Thoracic aorta (tissue), 2 donors: ENCODE measurements around the gene PNPLA1. TPM values are rescaled to one million over a fixed set of nuclear protein-coding genes. Genes with fewer than 3 reads are reported as not detected.

Experiments
- ATAC-seq: fragments of 150-250 bp; one replicate; pipeline ENCODE4 v1.8.0; 2017; ENCODE audit warnings: low read depth; ENCODE audit not compliant: insufficient number of reproducible peaks, low FRiP score
- DNase-seq: peaks from one replicate; pipeline ENCODE4 v3.0.0-alpha.2; 2020; ENCODE audit warnings: low spot score
- H3K27ac ChIP-seq, 2 donors: fragments of 200-600 bp; sonication (generic); 1 replicate in 1 of 2; 2 replicates in 1 of 2; pipeline ENCODE4 v1.5.1; 2016; ENCODE audit warnings: mild to moderate bottlenecking in 2 of 2, moderate library complexity in 2 of 2
- H3K27me3 ChIP-seq: fragments of 200-600 bp; sonication (generic); replicated peaks from 2 replicates; pipeline ENCODE4 v1.6.0; 2016; ENCODE audit warnings: mild to moderate bottlenecking; ENCODE audit not compliant: insufficient read depth
- H3K36me3 ChIP-seq: fragments of 200-600 bp; sonication (generic); one replicate; pipeline ENCODE4 v1.5.1; 2016
- H3K4me1 ChIP-seq, 2 donors: fragments of 200-600 bp; sonication (generic); 1 replicate in 1 of 2; 2 replicates in 1 of 2; pipeline versions ENCODE4 v1.5.1 to v1.6.0; 2016; ENCODE audit warnings: low read depth in 2 of 2, mild to moderate bottlenecking in 1 of 2; ENCODE audit not compliant: control insufficient read depth in 1 of 2
- H3K4me3 ChIP-seq: fragments of 200-600 bp; sonication (generic); 2 replicates; pipeline ENCODE4 v1.5.1; 2016; ENCODE audit warnings: mild to moderate bottlenecking
- H3K9me3 ChIP-seq: fragments of 200-600 bp; sonication (generic); 2 replicates; pipeline ENCODE4 v1.5.1; 2016
- total RNA-seq, 2 donors: library from RNA; depleted of rRNA; stranded (reverse); fragments of >200 nt; gene quantifications; one replicate each; pipeline versions ENCODE4 v1.1.0 to v1.2.3, GENCODE V29; 2016
- TF ChIP-seq, protein P1 (sequence below): fragments of 200-600 bp; sonication (generic); IDR thresholded peaks from one replicate; pipeline ENCODE4 v1.5.1; 2019; ENCODE audit warnings: antibody characterized with exemption

PNPLA1 gene
- total RNA-seq, 2 donors from 2014 or later = not detected

DNA sequence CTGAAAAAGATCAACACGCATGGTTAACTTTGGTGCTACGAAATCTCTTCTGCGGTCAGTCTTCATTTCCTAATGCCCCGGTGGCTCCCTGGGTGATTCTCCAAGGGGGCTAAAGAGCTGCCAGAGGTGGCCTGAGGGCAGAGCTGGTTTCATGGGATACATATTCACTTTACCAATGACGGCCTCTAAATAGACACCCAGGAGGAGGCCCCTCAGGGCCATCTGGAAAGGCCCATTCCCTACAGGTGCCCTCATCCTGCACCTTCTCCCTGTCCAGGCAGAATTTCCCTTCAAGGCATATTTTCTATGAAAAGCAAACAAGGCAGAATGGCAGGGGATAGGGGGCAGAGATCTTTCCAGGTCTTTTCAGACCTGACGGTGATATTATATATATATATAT lies 54.3 kb downstream of the PNPLA1 start:
- DNase-seq = no peak
- ATAC-seq = no peak

DNA sequence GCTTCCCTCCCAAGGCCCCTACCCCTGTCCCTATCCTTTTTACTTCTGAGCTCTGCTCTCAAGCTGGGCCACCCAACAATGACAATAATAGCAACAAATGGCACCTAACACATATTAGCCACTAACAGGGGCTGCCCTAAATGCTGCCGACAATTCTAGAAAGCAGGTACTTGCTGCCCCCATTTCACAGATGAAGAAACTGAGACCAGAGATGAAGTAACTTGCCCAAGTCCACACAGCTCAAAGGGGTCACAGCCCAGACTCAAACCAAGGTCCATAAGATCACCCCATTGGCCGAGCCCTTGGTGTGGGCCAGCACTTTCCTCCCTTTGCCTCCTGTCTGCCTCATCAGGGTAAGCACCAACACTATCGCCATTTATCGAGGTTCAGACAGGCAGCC lies 54.9 kb downstream of the PNPLA1 start:
- ATAC-seq = no peak
- no peak for DNase-seq
- no peaks in the 10 kb centered on the region for H3K36me3 ChIP-seq
- TF ChIP-seq, protein P1, sequence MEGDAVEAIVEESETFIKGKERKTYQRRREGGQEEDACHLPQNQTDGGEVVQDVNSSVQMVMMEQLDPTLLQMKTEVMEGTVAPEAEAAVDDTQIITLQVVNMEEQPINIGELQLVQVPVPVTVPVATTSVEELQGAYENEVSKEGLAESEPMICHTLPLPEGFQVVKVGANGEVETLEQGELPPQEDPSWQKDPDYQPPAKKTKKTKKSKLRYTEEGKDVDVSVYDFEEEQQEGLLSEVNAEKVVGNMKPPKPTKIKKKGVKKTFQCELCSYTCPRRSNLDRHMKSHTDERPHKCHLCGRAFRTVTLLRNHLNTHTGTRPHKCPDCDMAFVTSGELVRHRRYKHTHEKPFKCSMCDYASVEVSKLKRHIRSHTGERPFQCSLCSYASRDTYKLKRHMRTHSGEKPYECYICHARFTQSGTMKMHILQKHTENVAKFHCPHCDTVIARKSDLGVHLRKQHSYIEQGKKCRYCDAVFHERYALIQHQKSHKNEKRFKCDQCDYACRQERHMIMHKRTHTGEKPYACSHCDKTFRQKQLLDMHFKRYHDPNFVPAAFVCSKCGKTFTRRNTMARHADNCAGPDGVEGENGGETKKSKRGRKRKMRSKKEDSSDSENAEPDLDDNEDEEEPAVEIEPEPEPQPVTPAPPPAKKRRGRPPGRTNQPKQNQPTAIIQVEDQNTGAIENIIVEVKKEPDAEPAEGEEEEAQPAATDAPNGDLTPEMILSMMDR = no peak
- no peaks in the 10 kb centered on the region for H3K9me3 ChIP-seq
- no peak overlapping the region for H3K4me3 ChIP-seq
- no peaks in the 10 kb centered on the region for H3K4me1 ChIP-seq
- H3K27ac ChIP-seq = no peak overlapping the region
- no peaks in the 10 kb centered on the region for H3K27me3 ChIP-seq

More for the DNA sequence above, 54.3 kb downstream of the PNPLA1 start:
- Histone ChIP-seq H3K4me1 (no peaks in the 10 kb centered on the region), H3K27ac (no peak overlapping the region), H3K36me3 (no peaks in the 10 kb centered on the region), H3K4me3 (no peak overlapping the region), H3K9me3 (no peaks in the 10 kb centered on the region), H3K27me3 (no peaks in the 10 kb centered on the region)
- TF ChIP-seq, protein P1 = no peak

DNA sequence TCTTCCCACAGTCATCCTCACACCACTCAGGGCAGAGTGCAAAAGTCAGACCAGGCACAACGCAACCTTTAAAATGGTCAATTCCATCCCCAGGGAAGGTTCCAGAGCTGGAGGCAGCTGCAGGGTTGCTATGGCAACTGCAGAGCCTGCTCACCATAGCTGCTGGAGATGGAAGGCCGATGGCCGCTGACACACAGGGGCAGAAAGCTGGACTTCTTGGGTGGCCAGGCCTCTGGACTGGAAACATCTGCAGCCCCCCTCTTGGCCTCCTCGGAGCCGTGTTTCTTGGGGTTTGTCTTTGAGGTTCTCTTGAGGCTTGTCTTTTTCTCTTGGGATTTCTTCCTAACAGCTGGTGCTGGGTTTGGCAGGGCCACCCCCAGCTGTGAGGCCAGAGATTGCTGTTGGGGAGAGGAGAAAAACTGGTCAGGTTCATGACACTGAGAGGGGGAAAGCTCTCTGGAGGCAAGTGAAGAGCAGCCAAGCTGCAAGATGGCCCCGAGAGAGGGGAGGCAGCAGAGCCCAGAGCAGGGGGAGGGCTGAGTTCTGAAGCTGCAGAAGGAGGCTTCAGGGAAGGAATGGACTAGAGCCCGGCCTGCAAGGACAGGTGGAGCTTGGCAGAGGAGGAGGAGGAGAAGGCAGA lies 56.6 kb downstream of the PNPLA1 start:
- DNase-seq = no peak
- no peak overlapping the region for H3K4me3 ChIP-seq
- no peaks in the 10 kb centered on the region for H3K4me1 ChIP-seq
- no peaks in the 10 kb centered on the region for H3K9me3 ChIP-seq
- H3K27ac ChIP-seq = no peak overlapping the region
- ATAC-seq = no peak
- TF ChIP-seq, protein P1 = no peak
- no peaks in the 10 kb centered on the region for H3K27me3 ChIP-seq
- no peaks in the 10 kb centered on the region for H3K36me3 ChIP-seq

DNA sequence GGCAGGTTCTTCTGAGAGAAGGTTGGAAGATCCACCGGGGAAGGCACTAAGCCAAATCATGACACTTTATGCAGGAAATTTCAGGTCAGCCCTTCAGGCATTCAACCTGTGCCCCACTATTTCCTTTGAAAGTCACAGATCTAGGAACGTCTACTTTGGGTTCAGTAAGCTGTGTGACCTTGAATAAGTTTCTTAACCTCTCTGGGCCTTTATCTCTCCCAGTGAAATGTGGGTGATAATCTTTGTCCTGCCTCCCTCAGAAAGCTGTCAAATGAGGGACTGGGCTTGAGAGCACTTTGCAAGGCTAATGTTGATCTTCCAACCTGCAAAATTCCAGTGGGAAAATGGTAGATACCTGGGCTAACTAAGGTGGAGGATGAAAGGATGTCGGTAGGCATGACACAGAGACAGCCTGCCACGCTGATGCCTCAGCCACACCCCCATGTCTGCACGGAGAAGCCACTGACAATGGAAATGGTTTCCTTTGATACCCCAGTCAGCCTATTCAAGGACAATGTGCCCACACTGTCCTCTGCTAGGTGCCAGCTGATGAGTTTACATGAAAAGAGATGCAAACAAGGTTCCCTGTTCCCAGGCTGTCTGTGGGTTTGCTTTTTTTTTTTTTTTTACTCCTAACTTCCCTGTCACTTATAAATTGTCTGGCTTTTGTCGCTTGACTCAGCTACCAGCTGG lies 57.5 kb downstream of the PNPLA1 start:
- Histone ChIP-seq H3K36me3 (no peaks in the 10 kb centered on the region), H3K9me3 (no peaks in the 10 kb centered on the region), H3K27ac (no peak overlapping the region), H3K4me3 (no peak overlapping the region), H3K27me3 (no peaks in the 10 kb centered on the region), H3K4me1 (no peaks in the 10 kb centered on the region)
- ATAC-seq = no peak
- no peak for DNase-seq
- TF ChIP-seq, protein P1 = no peak

DNA sequence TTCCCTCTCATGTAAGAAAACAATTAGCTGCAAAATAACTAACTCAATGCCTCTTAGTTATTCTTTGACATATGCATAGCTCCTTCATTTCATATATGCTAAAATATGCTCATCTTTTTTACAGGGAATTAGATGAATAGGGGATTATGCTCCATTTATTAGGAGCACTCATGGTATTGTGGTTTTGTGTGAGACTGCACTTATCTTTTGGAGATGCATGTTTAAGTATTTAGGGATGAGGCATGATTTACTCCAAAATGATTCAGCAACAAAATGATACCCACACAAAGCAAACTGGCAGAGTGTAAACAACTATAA lies 58.0 kb downstream of the PNPLA1 start:
- no peaks in the 10 kb centered on the region for H3K9me3 ChIP-seq
- ATAC-seq (no peak), DNase-seq (no peak)
- no peaks in the 10 kb centered on the region for H3K36me3 ChIP-seq
- no peak overlapping the region for H3K27ac ChIP-seq
- H3K27me3 ChIP-seq = no peaks in the 10 kb centered on the region
- TF ChIP-seq, protein P1 = no peak
- no peaks in the 10 kb centered on the region for H3K4me1 ChIP-seq
- no peak overlapping the region for H3K4me3 ChIP-seq
